NCI-H524 (cell line): ENCODE data around the gene WDR20.
"Not testable (repeated sequence)": the region's sequence is repeated elsewhere in the genome, so short reads cannot be mapped to it uniquely, and the experiment has no call there.

Experiments
- DNase-seq, 2 experiments: peaks; one replicate each; lab custom pipeline; 2025; lab: John Stamatoyannopoulos, UW

Gene WDR20, protein sequence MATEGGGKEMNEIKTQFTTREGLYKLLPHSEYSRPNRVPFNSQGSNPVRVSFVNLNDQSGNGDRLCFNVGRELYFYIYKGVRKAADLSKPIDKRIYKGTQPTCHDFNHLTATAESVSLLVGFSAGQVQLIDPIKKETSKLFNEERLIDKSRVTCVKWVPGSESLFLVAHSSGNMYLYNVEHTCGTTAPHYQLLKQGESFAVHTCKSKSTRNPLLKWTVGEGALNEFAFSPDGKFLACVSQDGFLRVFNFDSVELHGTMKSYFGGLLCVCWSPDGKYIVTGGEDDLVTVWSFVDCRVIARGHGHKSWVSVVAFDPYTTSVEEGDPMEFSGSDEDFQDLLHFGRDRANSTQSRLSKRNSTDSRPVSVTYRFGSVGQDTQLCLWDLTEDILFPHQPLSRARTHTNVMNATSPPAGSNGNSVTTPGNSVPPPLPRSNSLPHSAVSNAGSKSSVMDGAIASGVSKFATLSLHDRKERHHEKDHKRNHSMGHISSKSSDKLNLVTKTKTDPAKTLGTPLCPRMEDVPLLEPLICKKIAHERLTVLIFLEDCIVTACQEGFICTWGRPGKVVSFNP

DNA sequence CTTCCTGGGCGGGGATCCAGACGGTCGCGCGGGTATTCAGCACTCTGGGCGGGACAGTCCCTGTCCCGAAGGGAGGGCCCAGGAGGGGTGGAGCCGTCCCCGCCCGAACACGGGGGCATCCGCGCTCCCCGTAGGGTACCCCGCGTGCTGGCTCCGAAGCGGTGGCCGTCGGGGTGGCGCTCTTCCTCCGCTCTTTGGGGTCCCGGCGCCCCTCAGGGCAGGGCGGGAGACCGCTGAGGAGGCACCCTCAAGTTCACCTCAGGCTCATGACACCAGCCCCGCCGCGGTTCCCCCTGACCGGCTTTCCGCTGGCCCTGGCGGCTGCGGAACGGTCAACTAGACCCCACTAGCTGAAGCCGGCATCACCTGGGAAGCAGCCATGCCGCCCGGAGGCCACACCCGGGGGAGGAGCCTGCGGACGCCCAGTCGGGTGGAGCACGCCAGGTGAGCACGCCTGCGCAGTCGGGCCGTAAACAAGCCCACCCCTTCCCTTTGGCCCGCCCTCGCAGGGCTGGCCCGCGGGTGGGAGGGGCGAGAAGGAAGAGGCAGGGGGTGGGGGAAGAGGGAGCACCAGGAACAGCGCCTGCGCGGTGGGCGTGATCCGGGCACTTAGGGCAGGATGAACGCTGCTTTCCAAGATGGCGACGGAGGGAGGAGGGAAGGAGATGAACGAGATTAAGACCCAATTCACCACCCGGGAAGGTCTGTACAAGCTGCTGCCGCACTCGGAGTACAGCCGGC lies at the start of gene WDR20:
Gene WDR20 (plus strand): TSS at position 612 of the 741 bp plus-strand sequence. CDS start 27 bp downstream, at position 639.
- DNase-seq = peak; percentile 100

GRCh38 chr14:102090713-102091112 lies 49.0 kb upstream of the WDR20 start:
- no peak for DNase-seq

GRCh38 chr14:102092806-102093205 lies 46.9 kb upstream of the WDR20 start:
- DNase-seq = no peak

DNA sequence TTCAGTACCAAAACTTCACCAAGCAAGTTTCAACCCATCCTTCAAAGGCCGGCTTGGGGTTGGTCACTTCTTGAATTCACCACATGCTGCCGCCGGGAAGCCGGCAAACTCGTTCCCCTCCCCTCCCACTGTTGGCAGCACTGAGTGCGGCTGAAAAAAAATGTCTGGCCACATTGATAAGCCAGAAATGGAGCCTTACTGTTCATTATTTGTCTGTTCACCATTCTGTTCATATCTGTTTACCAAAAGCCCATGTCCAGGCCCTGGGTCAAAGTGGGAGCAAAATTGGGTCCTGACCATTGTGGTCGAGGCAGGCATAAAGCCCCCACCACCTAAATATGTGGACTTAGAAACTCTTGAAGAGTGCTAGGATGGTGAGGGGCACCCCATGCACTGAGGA lies 45.6 kb upstream of the WDR20 start:
- no peak for DNase-seq

DNA sequence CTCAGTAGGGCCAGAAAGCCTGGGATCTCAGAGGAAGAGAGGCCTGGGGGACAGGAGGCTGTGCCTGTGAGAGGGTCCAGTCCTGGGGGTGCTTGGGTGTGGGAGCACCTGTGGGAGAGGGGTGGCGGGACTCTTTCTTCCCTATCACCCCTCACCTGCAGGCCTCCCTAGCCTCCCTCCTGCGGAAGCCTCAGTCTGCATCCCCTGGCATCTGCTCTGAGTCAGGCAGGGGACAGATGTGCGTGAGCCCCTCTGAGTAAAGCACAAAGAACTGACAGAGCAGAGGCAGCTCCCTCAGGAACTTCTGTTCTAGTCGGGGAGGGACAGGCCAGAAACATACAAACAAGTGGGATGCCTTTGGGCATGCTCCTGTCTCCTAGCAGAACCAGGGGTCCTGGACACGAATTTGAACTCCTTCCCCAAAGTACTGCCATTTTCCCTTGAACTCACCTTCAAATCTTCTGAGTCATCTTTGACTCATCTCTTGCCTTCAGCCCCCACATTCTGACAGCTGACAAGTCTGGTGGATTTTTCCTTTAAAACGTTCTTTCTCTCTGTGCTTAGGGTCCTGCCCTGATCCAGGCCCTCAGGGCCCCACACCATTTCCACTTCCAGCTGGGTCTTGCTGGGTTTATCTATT lies 44.3 kb upstream of the WDR20 start:
- no peak for DNase-seq

- DNase-seq = no peak
These were observed 43.7 kb upstream of the WDR20 start for GRCh38 chr14:102095871-102096568.

DNA sequence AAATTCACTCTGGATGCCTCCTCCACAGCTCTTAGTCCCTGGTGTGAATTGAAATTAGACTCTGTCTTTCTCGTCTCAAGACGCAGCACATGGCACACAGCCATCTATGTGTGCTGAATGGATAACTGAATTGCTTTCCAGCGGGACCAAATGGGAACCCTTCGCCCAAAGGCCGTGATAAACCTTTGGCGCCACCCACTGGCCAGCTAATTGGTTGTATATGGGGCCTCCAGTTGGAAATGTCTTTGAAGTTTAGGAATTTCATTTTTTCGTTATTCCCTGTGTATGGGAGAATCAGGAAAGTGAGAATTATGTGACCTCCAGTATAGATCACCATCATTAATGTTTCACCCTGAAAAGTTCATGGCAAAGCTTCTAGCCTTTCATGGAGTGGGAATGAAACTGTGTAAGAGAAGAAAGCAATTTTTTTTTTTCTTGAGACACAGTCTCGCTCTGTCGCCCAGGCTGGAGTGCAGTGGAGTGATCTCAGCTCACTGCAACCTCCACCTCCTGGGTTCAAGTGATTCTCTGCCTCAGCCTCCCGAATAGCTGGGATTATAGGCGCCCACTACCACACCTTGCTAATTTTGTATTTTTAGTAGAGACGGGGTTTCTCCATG lies 43.0 kb upstream of the WDR20 start:
- peak; percentile 90 to 91 for DNase-seq

- DNase-seq = no peak
These were observed 42.1 kb upstream of the WDR20 start for GRCh38 chr14:102097441-102098135.

DNA sequence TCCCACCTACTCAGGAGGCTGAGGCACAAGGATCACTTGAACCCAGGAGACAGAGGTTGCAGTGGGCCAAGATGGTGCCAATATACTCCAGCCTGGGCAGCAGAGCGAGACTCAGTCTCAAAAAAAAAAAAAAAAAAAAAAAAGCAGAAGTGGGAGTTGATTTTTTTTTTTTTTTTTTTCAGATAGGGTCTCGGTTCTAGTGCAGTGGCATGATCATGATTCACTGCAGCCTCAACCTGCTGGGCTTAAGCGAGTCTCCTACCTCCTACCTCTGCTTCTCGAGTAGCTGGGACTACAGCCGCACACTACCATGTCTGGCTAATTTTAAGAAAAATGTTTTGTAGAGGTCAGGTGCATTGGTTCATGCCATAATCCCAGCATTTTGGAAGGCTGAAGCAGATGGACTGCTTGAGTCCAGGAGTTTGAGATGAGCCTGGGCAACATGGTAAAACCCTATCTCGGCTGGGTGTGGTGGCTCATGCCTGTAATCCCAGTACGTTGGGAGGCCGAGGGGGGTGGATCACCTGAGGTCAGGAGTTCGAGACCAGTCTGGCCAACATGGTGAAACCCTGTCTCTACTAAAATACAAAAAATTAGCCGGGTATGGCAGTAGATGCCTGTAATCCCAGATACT lies 36.5 kb upstream of the WDR20 start:
- no peak for DNase-seq

GRCh38 chr14:102105369-102105768 lies 34.3 kb upstream of the WDR20 start:
- DNase-seq = no peak

GRCh38 chr14:102109332-102109731 lies 30.4 kb upstream of the WDR20 start:
- not testable (repeated sequence) for DNase-seq

GRCh38 chr14:102111101-102111500 lies 28.6 kb upstream of the WDR20 start:
- no peak for DNase-seq

GRCh38 chr14:102116361-102117180 lies 23.1 kb upstream of the WDR20 start:
- no peak for DNase-seq

DNA sequence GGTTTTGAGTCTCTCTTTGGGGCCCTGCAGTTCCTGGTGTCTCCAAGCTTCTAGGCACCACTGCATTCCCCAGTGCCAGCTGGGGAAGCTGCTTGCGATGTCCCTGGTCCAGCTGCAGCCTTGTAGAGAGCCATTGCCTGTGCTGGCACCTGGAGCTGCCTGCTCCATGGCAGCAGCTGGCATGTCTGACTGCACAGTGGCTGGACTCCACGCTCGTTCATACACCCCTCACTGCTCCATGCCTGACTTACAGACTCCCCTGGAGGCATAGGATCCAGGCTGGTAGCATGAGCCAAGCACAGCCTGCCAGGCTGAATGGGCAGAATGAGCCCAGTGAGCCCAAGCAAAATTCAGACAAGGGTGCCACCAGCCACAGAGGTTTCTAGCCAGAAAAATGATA lies 21.8 kb upstream of the WDR20 start:
- DNase-seq = no peak

GRCh38 chr14:102120888-102121287 lies 18.8 kb upstream of the WDR20 start:
- DNase-seq = no peak

DNA sequence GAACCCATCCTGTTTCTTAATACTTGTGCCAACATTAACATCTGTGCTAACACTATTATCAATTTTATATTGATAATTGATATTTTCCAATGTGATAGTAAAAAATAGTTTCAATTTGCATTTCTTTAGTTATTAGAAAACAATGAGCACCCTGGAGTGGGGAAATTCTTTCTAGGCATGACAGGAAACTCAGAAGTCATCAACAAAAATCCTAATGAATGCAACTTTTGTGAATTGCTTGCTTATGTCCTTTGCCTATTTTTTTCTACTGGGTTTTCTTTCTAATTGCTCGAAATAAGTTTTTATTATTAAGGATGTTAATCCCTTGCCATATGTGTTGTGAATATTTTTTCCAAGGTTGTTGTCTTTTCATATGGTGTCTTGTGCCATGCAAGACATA lies 18.1 kb upstream of the WDR20 start:
- DNase-seq = no peak

GRCh38 chr14:102124419-102124818 lies 15.3 kb upstream of the WDR20 start:
- no peak for DNase-seq

DNA sequence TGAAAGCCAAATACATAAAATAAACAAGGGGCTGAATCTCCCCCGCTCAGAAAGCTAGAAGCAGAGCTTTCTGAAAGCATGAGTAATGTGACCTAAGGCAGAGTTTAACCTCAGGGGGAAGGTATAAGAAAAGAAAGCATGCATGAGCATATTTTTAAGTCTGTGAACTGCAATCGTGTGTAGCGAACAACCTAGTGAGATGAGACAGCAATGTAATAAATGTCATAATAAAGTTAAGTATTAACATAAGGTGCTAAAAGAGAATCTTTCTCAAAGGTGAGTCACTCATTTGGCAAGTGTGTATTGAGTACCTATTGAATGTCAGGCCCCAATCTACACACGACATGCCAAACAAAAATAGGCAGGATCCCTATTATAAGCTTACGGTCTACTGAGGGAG lies 14.2 kb upstream of the WDR20 start:
- no peak for DNase-seq

DNA sequence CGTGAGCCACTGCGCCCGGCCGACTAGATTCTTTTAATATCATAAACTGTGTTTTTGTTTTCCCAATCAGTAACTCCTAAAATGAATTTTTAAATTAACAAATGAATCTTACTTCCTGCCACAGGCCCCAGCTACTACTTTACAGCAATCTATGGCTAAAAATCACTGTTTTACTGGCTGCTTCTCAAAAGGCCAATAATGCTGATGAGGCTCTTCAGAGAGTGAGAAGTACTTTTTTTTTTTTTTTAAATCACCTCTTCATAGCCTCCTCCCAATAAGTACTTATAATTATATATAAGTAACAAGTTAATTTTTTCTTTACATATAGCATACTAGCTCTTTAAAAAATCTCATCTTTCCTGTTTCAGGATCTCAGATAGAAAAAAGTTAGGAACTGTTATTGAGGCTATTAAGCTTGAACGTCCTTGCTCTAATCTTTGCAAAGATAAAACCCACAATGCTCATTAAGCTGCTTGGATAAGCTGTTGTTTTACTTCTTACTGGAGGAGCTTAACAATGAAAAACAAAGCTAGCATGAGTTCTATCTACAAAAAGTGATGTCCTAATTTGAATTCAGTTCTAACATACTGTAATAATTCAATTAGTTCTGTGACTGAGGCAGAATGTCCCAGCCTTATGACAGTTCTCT lies 12.8 kb upstream of the WDR20 start:
- DNase-seq = no peak
